SHP77 treated with DMSO at 0.1 percent for 48 hours (cell line): Measurements from ENCODE around the gene SYT8.

Experiments used
- DNase-seq: peaks from one replicate; lab custom pipeline; 2025; lab: John Stamatoyannopoulos, UW

Gene SYT8

DNA sequence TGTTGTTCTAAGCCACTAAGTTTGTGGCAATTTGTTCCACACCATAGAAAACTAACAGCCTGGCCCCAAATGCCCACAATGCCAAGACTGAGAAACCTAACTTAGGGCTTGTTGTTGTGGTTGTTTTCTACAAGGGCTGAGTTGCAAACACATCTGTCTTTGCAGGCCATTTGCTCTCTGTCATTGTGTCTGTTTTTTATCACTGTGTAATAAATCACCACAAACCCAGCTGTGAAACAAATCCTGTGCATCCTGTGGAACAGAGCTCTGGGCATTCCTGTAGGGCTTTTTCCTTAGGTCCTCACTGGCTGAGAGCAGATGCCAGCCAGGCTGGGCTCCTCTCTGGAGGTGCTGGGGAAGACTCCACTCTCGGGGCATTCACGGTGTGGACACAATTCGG lies 15.7 kb upstream of the SYT8 start:
- no peak for DNase-seq

DNA sequence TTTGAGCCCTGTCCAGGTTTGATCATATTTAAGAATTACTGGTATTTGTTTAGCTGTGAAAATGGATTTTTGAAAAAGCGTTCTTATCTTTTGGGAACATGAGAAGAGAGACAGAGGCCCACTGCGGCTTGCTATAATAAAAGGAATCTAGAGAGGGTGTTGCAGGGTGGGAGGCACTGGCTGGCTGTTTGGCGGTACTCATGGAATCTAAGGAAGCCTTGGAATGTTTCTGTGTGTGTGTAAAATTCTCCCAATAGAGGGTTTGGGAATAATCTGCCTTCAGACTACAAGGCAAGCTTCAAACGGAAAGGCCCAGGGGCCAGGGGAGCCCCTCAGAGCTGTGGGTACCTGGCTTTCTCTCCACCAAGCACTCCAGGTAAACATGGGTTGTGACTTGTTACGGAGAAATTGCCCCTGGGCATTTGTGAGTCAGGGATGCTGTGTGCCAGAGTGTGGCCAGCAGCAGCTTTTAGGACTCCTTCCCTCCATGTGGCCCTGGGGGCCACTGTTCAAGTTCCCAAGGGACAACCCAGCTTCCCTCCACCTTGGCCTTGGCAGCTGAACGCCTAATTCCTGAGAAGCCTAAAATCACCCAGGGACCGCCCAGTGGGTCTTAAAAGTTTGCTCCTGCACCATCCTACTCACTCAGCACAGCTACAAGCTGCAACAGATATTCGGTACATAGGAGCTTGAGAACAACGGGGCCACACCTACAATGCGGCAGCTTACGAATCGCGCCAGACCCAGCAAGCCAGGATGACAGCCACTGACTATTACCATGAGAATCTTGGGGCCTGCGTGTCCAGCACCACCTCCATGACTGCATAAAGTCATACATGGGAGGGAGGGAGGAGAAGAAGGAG lies 14.1 kb upstream of the SYT8 start:
- no peak for DNase-seq

DNA sequence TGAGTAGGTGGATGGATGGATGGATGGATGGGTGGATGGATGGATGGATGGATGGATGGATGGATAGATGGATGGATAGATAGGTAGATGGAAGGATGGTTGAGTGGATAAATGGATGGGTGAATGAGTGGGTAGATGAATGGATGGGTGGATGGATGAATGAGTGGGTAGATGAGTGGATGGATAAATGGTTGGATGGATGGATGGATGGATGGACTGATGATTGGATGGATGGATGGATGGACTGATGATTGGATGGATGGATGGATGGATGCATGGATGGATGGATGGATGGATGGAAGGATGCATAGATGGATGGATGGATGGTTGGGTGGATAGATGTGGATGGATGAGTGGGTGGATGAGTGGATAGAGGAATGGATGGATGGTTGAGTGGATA lies 13.2 kb upstream of the SYT8 start:
- DNase-seq: no peak

DNA sequence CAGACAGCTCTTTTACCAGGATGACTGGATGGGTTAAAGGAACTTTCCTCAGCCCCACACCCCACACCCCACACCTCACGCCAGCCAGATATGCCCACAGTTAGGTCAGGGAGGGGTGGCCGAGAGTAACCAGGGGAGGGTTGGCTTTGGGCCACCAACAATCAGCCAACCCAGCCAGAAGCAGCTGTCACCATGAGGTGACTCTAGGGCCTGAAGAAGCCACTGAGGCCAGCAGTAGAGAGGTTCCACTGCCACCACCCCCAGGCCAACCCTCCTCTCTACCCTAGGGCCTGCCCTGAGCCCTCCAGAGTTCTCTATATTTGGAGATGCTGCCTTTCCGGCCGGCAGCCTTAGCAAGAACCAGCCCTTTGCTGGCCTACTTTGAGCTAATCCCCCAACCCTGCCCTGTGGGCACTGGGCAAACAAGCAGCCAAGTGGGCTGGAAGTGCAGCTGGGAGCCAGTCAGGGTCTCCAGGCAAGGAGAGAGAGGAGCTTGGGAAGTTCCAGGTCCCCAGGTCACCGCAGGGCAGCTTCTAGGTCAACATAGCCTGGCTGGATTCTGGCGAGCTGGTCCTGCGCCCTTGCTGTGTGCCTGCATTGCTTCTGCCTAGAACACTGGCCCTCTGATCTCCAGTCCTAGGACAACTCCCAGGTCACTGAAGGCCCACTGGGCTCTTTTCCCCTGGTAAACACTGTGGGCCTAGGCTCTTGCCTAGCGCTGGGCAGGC lies 12.0 kb upstream of the SYT8 start:
- no peak for DNase-seq

DNA sequence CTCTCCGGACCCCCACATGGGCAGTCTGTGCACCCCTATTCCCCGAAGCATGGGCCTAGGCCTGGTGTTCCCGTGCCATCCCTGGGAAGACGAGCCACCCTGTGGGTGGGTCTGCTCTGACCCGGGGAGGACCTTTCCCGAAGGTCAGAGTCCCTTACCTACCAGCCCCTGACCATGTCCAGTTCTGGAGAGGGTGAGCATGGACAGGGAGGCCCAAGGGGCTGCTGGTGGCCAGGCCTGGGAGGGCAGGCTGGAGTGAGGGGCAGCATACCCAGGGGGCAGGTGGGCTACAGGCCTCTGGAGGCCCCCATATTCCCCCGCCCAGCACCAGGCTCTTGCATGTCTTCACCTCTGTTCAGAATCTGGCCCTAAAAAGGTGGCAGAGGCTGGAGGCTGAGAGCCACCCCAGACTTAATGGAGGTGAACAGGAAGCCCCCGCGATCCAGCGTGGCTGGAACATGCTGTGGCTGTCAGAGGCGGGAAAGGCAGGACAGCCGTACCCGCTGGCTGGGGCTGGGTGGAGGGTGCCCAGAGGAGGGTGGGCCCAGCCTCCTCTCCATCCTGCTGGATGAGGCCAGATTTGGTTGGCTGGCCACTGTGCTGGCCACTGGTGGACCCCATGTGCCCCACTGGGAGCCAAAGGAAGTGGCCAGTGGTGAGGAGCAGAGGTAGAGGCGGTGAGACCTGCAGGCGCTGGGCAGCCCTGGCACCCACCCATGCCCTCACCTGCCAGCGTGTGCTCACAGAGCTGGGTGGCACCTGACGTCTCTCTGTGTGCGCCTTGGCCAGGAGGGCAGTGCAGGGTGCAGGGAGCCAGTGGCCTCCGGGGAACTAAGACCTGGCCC lies 11.2 kb upstream of the SYT8 start:
- no peak for DNase-seq

DNA sequence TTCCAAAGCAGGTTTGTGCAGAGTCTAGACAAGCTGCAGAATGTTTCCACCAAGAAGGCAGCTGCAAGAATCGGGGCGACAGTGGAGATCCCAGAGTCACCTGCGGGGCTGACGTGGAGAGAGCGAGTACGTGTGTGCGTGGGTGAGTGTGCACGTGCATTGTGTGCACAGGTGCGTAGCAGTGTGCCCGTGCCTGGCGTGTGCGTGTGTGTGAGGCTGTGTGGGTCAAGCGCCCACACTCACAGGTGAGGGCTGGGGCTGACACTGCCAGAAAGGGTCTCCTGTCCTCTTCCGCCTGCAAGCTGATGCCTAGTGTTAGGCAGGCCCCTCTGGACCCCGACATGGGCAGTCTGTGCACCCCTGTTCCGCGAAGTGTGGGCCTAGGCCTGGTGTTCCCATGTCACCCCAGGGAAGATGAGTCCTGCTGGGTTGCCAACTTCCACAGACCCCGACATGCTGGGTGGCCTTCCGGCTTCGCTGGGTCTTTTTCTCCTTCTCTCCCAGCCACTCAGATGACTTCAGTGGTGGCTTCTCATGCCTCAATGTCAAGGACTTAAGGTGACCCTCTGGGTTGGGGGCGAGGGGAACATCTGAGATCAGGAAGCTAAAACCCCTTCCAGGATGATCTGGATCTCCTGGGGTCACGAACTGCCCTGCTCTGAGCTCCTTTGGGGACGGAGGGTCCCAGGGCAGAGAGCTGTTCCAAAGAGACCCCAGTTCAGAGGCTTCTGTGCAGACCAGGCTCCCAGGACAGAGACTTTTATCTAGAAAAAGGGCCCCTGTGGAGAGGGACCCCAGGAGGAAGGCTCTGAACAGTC lies 10.4 kb upstream of the SYT8 start:
- no peak for DNase-seq

DNA sequence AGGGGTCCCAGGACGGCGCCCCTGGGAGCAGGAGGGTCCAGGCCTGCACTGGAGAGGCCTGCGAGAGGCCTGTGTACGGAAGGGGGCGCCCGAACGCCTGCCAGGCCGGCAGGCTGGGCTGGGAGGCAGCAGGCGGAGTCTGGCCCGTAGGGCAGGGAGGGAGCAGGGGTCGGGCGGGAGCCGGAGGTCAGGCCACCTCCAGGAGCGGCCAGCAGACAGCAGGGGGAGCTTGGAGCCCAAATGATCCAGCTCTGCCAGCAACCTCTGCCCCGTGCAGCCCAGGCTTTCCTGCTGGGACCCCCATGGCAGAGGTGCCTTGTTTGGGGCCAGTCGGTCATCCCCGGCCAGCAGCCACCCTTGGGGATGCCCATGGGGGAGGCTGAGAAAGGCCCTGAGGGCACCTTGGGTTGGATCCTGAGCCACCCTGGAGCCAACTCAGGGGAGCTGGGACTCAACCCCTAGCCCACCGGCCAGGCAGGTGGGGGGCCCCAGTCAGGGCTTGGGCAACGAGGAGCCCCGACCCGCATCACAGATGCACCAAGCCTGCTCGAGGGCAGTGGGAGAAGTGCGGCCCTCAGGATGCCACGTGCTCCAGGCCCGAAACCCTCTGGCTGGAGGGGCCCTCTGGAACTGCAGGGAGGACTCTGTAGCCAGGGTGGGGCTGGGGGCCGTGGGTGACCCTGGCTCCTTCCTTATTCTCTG lies 9.6 kb upstream of the SYT8 start:
- no peak for DNase-seq

DNA sequence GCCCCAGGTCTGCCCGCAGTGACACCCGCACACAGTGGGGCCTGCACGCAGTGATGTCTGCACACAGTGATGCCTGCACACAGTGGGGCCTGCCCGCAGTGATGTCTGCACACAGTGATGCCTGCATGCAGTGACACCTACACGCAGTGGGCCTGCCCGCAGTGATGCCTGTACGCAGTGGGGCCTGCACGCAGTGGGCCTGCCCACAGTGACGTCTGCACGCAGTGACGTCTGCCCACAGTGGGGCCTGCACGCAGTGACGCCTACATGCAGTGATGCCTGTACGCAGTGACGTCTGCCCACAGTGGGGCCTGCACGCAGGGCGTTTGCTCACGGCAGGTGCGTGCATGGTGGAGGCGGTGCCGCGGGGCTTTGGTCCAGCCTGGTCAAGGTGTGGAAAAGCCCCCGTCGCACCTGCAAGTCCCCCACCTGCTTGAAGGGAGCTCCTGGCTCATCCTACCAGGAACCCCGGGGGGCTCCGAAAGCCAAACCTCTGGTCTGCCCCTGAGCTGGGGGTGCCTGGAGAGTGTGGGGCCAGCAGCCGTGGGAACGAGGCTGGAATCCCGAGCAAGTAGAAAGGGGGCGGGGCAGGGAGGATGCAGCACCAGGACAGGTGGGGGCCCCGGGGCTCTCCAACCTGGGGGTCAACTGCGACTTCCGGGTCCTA lies 8.9 kb upstream of the SYT8 start:
- no peak for DNase-seq

DNA sequence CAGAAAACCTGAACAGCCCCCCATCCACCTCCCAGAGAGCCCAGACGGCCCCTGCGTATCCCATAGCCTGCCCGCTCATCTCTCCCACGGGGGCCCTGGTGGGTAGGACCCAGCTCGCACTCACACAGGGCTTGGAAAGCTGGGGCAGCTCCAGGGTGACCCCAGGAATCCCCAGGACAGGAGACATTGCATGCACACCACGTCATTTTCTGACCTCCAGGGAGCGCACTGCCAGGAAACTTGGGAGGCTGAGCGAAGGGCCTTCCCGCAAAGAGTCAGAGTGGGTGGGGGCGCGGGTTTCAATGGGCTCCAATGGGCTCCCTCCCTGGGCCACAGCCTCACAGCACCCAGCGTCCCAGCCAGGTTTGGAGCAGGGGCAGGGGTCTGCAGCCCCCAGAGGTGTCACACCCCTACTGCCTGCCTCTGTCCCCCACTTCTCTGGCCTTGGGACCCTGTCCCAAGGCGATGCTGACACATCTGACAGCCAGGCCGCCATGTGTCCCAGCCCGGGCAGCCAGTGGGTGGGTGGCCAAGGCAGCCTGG lies 8.2 kb upstream of the SYT8 start:
- no peak for DNase-seq

DNA sequence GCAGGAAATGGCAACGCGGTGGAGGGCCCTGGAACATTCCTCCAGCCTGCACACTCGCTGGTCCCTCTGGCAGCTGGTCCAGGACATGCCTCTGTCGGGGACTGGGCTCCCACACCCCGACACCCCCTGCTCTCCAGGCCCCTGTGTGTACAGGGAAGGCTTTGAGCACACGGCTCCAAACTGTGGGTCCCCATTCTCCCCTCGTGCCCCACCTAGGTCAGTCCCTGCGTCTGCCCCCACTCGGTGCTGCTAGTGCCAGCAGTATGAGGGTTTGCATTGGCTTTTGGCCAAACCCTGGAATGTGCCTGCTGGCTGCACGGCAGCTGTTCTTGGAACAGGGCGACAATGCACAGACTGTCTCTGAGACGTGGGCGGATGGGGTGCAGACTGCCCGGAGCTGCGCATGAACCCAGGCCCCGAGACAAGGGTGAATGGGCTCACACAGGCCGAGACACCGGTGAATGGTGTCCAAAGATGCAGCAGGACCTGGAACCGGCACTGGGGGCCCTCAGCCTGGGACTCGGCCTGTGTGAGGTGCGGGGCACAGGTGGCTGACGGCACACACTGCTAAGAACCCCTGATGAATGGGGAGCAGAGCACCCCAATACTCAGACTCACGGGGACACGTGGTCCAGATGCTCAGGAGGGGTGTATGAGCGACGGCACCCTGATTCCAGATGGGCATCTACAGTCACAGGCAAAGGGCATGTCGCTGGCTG lies 7.5 kb upstream of the SYT8 start:
- DNase-seq: peak; percentile 22

DNA sequence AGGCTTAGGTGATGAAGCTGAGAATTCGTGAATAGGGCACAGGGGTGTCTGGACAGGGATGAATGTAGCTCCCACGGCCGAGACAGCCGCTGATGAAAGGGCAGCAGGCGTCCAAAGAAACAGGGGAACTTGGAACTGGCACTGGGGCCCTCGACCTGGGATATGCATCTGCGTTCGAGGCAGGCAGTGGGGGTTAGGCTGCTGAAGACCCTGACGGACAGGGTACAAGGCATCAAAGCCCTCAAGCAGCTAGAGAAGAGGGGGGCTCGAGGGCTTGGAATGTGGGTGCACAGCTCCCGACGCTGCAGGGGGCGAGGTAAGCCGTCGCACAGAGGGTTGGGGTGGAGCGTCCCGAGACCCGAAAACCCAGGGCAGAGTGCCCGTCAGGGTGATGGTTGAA lies 6.9 kb upstream of the SYT8 start:
- DNase-seq: no peak

DNA sequence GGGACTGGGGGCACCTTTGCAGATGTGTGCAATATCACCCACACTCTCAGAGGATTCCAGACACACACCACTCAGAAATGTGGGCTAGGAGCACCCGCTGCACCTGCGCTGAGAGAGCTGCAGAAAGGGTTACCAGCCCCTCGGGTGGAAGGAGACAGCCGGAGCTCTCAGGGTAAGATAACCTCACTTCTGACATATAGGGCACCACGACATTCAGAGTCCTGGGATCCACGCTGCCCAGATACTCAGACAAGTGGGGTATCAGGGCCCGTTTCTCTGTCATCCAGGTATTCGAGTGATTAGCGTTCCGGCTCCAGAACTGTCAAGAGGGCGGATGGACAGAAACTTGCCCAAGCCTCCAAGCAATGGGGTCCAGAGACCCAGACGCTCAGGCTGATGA lies 6.2 kb upstream of the SYT8 start:
- DNase-seq: no peak

DNA sequence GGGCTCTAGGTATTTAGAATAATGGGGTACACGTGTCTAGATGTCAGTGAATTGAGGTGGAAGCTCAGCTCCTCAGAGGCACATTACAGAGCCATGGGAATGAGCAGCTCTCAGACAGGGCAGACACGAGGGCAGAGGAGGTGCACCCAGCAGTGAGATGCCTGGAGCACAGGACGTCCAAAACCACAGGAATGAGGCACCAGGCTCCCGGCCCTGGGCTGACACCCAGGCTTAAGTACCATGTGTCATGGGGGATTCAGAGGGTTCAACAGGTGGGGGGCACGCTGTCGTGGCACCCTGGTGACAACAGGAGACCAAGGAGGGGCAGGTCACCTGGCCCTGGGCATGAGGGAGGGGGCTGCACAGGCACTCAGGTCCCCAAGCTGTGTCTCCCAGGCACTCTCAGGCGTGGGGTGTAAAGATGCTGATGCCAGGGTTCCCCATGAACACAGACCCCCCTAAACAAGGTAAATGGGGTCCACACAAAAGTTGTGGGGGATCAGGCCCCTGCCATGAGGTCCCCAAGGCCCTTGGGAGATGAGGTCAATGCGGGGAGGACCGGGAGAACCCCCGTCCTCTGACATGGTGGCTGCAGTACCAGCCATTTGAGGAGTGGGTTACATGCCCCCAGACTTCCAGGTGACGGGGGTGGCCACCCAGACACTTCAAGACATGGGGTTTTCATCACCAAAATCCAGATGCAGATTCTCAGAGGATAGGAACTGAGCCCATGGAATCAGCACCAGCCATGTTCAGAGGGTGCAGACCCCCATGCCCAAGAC lies 5.6 kb upstream of the SYT8 start:
- no peak for DNase-seq

DNA sequence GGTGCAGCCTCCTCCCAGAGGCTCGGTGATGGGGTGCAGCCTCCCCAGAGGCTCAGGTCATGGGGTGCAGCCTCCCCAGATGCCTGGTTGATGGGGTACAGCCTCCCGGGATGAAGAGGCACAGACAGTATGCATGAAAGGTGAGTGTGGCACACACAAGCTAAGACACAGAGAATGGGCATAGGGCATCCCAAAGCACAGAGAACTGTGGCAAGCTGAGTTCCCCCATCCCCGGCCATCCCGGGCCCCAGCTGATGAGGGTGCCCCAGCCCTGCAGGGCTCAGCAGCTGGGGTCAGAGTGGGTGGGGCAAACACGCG lies 4.8 kb upstream of the SYT8 start:
- DNase-seq: no peak

DNA sequence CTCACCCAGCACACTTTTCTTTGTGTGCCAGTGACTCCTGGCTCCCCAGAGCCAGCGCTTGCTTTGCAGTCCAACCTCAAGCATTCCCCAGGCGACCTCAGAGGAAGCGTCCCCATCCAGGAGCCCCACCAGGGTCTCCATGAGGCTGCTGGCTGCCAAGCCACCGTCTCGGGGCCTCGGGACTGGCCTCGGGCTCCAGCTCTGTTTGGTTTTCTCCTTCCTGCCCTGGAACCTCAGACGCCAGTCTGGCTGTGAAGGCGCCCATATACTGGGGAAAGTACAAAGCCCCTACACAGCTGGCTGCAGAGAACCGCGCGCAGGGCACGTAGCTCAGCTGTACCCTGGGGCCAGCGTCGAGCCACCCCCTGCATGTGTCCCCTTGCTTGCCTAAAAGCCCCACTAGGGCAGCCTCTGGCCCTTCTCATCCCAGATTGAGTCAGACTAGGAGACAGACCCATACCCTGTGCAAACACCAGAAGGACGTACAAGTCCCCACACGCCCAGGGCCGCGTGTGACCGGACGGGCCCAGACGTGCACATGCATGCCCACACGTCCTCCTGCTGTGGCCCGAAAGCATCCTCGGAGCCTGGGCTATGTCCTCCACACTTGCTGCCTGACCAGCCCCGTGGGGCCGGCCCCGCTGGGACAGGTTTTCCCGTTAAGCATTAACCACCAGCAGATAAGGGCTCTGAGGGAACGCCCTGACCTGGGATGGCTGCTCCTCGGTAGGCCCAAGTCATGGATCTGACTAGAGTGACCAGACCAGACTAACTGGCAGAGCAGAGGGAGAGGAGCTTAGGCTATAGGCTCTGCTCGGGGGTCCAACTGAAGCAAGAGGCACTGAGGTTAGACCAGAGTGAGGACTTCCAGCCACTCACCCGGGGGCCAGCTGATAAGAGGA lies 4.2 kb upstream of the SYT8 start:
- DNase-seq: peak; percentile 1

DNA sequence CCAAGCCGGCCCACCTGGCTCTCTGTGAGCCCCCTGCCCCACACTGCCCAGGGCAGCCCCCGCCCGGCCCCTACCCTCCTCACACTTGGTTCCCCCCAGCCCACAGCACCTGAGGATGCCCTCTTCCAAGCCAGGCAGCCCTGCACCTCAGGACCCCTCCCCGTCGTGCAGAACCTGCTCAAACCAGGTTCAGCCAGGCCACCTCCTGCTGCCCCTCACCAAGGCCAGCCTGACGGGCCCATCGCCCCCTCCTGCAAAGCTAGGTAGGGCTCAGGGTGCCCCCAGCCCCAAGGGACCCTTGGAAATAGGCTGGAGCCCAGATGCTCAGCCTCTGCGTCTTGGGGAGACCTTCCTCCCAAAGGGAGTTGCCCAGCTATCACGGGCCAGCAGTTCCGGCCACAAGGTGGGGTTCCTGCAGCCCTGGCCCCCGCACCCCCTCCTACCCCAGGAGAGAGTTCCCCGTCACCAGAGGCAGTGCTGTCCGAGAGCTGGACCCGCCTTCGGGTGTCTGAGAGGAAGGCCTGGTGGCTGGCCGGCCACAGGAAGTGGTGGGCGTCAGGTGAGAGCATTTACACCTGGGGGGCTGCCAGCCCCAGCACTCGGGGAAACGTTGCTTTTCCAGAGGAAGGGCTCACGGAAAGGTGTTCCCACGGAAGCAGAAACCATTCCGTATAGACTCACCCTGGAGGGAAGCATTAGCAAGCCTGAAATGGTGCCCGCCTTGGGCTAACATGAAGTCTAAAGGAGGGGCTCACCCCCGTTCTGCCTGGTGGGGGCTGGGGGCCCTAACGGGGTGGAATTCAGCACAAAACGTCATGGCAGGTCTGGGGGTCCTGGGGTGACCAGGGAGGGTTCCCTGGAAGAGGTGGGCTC lies 3.2 kb upstream of the SYT8 start:
- no peak for DNase-seq
